Vagina (tissue), 2 donors: ENCODE data around the gene MMP20.

ENCODE experiments used
- CTCF ChIP-seq, 3 experiments: fragments of 450-650 bp in 2 of 3; fragments of 200-600 bp in 1 of 3; sonication (generic) in 1 of 3; IDR thresholded peaks; one replicate each; pipeline ENCODE4 v1.5.1; 2017 to 2019; ENCODE audit warnings: antibody characterized with exemption in 3 of 3, mild to moderate bottlenecking in 2 of 3, moderate library complexity in 2 of 3
- POLR2A ChIP-seq, 2 donors: fragments of 450-650 bp; IDR thresholded peaks; one replicate each; pipeline ENCODE4 v1.6.1; 2017; ENCODE audit warnings: antibody characterized with exemption in 2 of 2, mild to moderate bottlenecking in 2 of 2, moderate library complexity in 2 of 2
- POLR2AphosphoS5 ChIP-seq, 2 donors: sonication (generic); formaldehyde crosslinking; IDR thresholded peaks; one replicate each; pipeline ENCODE4 v1.9.0; 2017; ENCODE audit warnings: antibody characterized with exemption in 2 of 2, mild to moderate bottlenecking in 2 of 2, low read depth in 1 of 2; ENCODE audit not compliant: insufficient read depth in 1 of 2

GRCh38 chr11:102555091-102555490, 70.0 kb downstream of the MMP20 start:
- TF ChIP-seq POLR2AphosphoS5 (IDR thresholded peaks at IDR 0.05; ENCODE audit: insufficient read depth in 1 of 2, low read depth in 1 of 2), result no peak
- TF ChIP-seq CTCF (IDR thresholded peaks at IDR 0.05), result no peak
- no peak for TF ChIP-seq POLR2A (IDR thresholded peaks at IDR 0.05)
